Measurements from ENCODE around the gene TRAK2.

DNA sequence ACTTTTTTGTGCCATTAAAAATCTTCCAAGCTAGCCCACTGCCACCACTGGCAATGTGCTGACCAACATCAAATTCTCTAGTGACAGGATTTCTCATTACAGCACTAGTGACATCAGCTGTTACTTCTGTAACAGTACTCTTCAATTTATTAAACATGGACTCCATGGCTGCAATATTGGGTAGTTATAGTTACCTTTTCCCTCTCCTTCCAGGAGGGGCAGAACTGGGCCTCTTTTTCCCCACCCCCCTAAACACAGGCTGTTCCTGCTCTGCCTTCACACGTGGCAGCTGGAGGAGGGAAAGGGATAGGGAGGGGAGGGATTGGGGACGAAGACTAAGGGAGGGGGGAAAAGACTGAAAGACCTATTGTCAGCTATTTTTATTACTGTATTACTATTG lies 38.1 kb downstream of the TRAK2 start:
- no peak for TF ChIP-seq CTCF (IDR thresholded peaks at IDR 0.05; ENCODE audit: low read depth, low read length)
- no peak for TF ChIP-seq EZH2phosphoT487 (IDR thresholded peaks at IDR 0.05; ENCODE audit: low read depth)
